H1 (cell line): Measurements from ENCODE around the gene CEL. TPM values are rescaled to one million over a fixed set of nuclear protein-coding genes. Genes with fewer than 3 reads are reported as not detected.
A peak's percentile ranks its signal among the peaks of the same experiment; 100 is the strongest.
"Not testable (repeated sequence)": the region's sequence is repeated elsewhere in the genome, so short reads cannot be mapped to it uniquely, and the experiment has no call there.

Experiments used
- CTCF ChIA-PET: fragments of 300-600 bp; sonication (Branson Sonifier 250); formaldehyde crosslinking; loops from one replicate; lab custom pipeline; 2021; ENCODE audit not compliant: partially characterized antibody; lab: Charles Lee
- POLR2A ChIA-PET: fragments of 300-600 bp; sonication (Branson Sonifier 250); formaldehyde crosslinking; loops from one replicate; lab custom pipeline; 2021; ENCODE audit warnings: inconsistent platforms; ENCODE audit not compliant: partially characterized antibody; lab: Charles Lee
- DNase-seq, 2 experiments: peaks; one replicate each; pipeline versions ENCODE4 v3.0.0 to v3.0.0-alpha.2; 2010 to 2022; ENCODE audit warnings: low spot score in 2 of 2, low read depth in 1 of 2, mixed read lengths in 1 of 2
- FAIRE-seq: peaks from 2 replicates; lab custom pipeline; 2011; peaks lifted over from hg19 to GRCh38; lab: Jason Lieb, UNC
- H2AFZ ChIP-seq: 2 replicates; pipeline ENCODE4 v1.8.1; 2012; ENCODE audit warnings: low read length, inconsistent platforms
- H2AK5ac ChIP-seq: 2 replicates; pipeline ENCODE4 v1.6.1; 2013; ENCODE audit warnings: low read depth, low read length
- H2BK120ac ChIP-seq: replicated peaks from 2 replicates; pipeline ENCODE3; 2013; ENCODE audit warnings: low read depth, low read length, inconsistent platforms
- H2BK12ac ChIP-seq: 2 replicates; pipeline ENCODE4 v1.6.1; 2013; ENCODE audit warnings: low read depth, low read length
- H2BK15ac ChIP-seq: 2 replicates; pipeline ENCODE4 v1.6.1; 2013; ENCODE audit warnings: low read length
- H2BK20ac ChIP-seq: 2 replicates; pipeline ENCODE4 v1.6.1; 2013; ENCODE audit warnings: low read length
- H2BK5ac ChIP-seq: 2 replicates; pipeline ENCODE4 v1.6.1; 2013; ENCODE audit warnings: low read depth, low read length
- H3K14ac ChIP-seq: 2 replicates; pipeline ENCODE4 v1.6.1; 2013; ENCODE audit warnings: inconsistent platforms; ENCODE audit not compliant: insufficient read length
- H3K18ac ChIP-seq: 2 replicates; pipeline ENCODE4 v1.6.1; 2013; ENCODE audit warnings: low read length; ENCODE audit errors: extremely low read depth
- H3K23ac ChIP-seq: 2 replicates; pipeline ENCODE4 v1.6.1; 2013; ENCODE audit warnings: inconsistent platforms; ENCODE audit not compliant: insufficient read length
- H3K23me2 ChIP-seq: 2 replicates; pipeline ENCODE4 v1.6.1; 2013; ENCODE audit warnings: low read depth, low read length
- H3K27ac ChIP-seq: 2 replicates; pipeline ENCODE4 v1.6.1; 2011; ENCODE audit warnings: low read depth, low read length, inconsistent platforms
- H3K27me3 ChIP-seq, 4 experiments: replicated peaks in 1 of 4; 1 replicate in 1 of 4; 2 replicates in 3 of 4; pipeline versions ENCODE4 v1.6.1 to v1.8.1; 2011 to 2013; ENCODE audit warnings: low read length in 3 of 4, mild to moderate bottlenecking in 3 of 4, inconsistent platforms in 2 of 4, mixed read lengths in 2 of 4, moderate library complexity in 1 of 4; ENCODE audit not compliant: control insufficient read depth in 3 of 4, insufficient read depth in 3 of 4; ENCODE audit errors: extremely low read depth in 1 of 4
- H3K36me3 ChIP-seq, 4 experiments: 2 replicates each; pipeline versions ENCODE4 v1.6.1 to v1.8.1; 2011 to 2013; ENCODE audit warnings: mild to moderate bottlenecking in 4 of 4, low read length in 3 of 4, moderate library complexity in 2 of 4, control low read depth in 1 of 4, inconsistent platforms in 1 of 4; ENCODE audit not compliant: insufficient read depth in 4 of 4, control insufficient read depth in 2 of 4
- H3K4ac ChIP-seq: replicated peaks from 2 replicates; pipeline ENCODE3; 2013; ENCODE audit warnings: low read length, low read depth, mixed read lengths, inconsistent platforms; ENCODE audit not compliant: insufficient read length
- H3K4me1 ChIP-seq, 4 experiments: replicated peaks in 1 of 4; 1 replicate in 1 of 4; 2 replicates in 3 of 4; pipeline versions ENCODE4 v1.6.1 to v1.8.1; 2011 to 2013; ENCODE audit warnings: low read length in 3 of 4, inconsistent platforms in 2 of 4, mixed read lengths in 1 of 4; ENCODE audit not compliant: insufficient read depth in 4 of 4, control insufficient read depth in 3 of 4
- H3K4me2 ChIP-seq, 2 experiments: 2 replicates each; pipeline versions ENCODE4 v1.6.1 to v1.8.1; 2011 to 2013; ENCODE audit warnings: low read depth in 2 of 2, low read length in 2 of 2, control low read depth in 1 of 2, inconsistent platforms in 1 of 2, mild to moderate bottlenecking in 1 of 2; ENCODE audit not compliant: insufficient read depth in 1 of 2
- H3K4me3 ChIP-seq, 4 experiments: fragments of 200-600, 300-600 bp in 1 of 4; sonication (generic), shearing (Covaris generic), sonication (Bioruptor Twin) in 1 of 4; 2 replicates each; pipeline versions ENCODE4 v1.5.1 to v1.8.1; 2011 to 2016; ENCODE audit warnings: low read length in 4 of 4, low read depth in 3 of 4, control low read depth in 2 of 4, inconsistent platforms in 2 of 4, mild to moderate bottlenecking in 2 of 4, mixed read lengths in 1 of 4, moderate library complexity in 1 of 4; ENCODE audit not compliant: insufficient read depth in 2 of 4; ENCODE audit errors: extremely low read depth in 1 of 4
- H3K56ac ChIP-seq: replicated peaks from 2 replicates; pipeline ENCODE3; 2013; ENCODE audit warnings: low read depth, mild to moderate bottlenecking, mixed read lengths, low read length, inconsistent platforms; ENCODE audit not compliant: insufficient read length
- H3K79me1 ChIP-seq: 2 replicates; pipeline ENCODE4 v1.6.1; 2013; ENCODE audit warnings: low read depth, low read length, control low read depth
- H3K79me2 ChIP-seq, 2 experiments: 2 replicates each; pipeline versions ENCODE4 v1.6.1 to v1.8.1; 2012 to 2013; ENCODE audit warnings: low read length in 2 of 2, mild to moderate bottlenecking in 2 of 2, inconsistent platforms in 1 of 2; ENCODE audit not compliant: insufficient read depth in 2 of 2, control insufficient read depth in 1 of 2
- H3K9ac ChIP-seq, 4 experiments: replicated peaks in 1 of 4; 1 replicate in 1 of 4; 2 replicates in 3 of 4; pipeline versions ENCODE4 v1.6.1 to v1.8.1; 2011 to 2013; ENCODE audit warnings: low read depth in 3 of 4, low read length in 3 of 4, control low read depth in 2 of 4, mild to moderate bottlenecking in 2 of 4, moderate library complexity in 2 of 4, inconsistent platforms in 1 of 4; ENCODE audit errors: extremely low read depth in 1 of 4
- H3K9me3 ChIP-seq, 2 experiments: 2 replicates each; pipeline versions ENCODE4 v1.6.1 to v1.8.1; 2012 to 2013; ENCODE audit warnings: mild to moderate bottlenecking in 2 of 2, moderate library complexity in 2 of 2, control low read depth in 1 of 2, inconsistent platforms in 1 of 2, low read depth in 1 of 2, low read length in 1 of 2, mixed read lengths in 1 of 2; ENCODE audit not compliant: insufficient read depth in 2 of 2
- H4K20me1 ChIP-seq, 2 experiments: replicated peaks in 1 of 2; 2 replicates each; pipeline versions ENCODE3 to v1.8.1; 2011 to 2013; ENCODE audit warnings: inconsistent platforms in 2 of 2, low read length in 2 of 2, mild to moderate bottlenecking in 1 of 2; ENCODE audit not compliant: insufficient read depth in 2 of 2, control insufficient read depth in 1 of 2
- H4K5ac ChIP-seq: 2 replicates; pipeline ENCODE4 v1.6.1; 2013; ENCODE audit warnings: low read length, low read depth, mixed read lengths, inconsistent platforms; ENCODE audit not compliant: insufficient read length
- H4K8ac ChIP-seq: 2 replicates; pipeline ENCODE4 v1.8.0; 2013; ENCODE audit warnings: mild to moderate bottlenecking, moderate library complexity, low read length, inconsistent platforms; ENCODE audit not compliant: insufficient read depth; ENCODE audit errors: extremely low read depth
- H4K91ac ChIP-seq: replicated peaks from 2 replicates; pipeline ENCODE3; 2013; ENCODE audit warnings: low read length, mixed read lengths, inconsistent platforms; ENCODE audit not compliant: insufficient read length
- WGBS, 2 experiments: shearing (Covaris generic) in 1 of 2; methylation state at CpG; one replicate each; pipeline versions ENCODE4 v1.1.6 to v1.1.7; 2013 to 2015; ENCODE audit warnings: low lambda C conversion rate in 2 of 2, mixed read lengths in 2 of 2, inconsistent platforms in 1 of 2, low coverage in 1 of 2, missing lambda C conversion rate in 1 of 2; ENCODE audit not compliant: insufficient replicate concordance in 2 of 2, insufficient coverage in 1 of 2, insufficient read length in 1 of 2; ENCODE audit errors: extremely low coverage in 1 of 2, missing lambda C conversion rate in 1 of 2; 5-methylcytosine and 5-hydroxymethylcytosine counted together
- polyA plus RNA-seq, 7 experiments: library from polyadenylated mRNA; depleted of rRNA in 3 of 7; stranded (reverse) in 5 of 7; unstranded in 2 of 7; fragments of >200 nt in 5 of 7; fragments of 200-250 nt in 2 of 7; gene quantifications; 1 replicate in 5 of 7; 2 replicates in 1 of 7; 4 replicates in 1 of 7; pipeline versions ENCODE4 v1.2.1 to v1.2.3, GENCODE V29; 2011 to 2013; ENCODE audit warnings: missing spikeins in 2 of 7, mixed read lengths in 2 of 7
- total RNA-seq: library from RNA; stranded (reverse); fragmentation: NEBNext Ultra II Directional; extraction: Animal tissue kit (Norgen Biotek cat#: 25700); gene quantifications from 2 replicates; pipeline ENCODE4 v1.2.1, GENCODE V29; 2021

CEL gene
- total and polyA plus RNA-seq, 2 of the 8 experiments (the other 6 are each of a cell fraction or from before 2014, with no cell fraction given): 1.8 to 3.4 TPM

DNA sequence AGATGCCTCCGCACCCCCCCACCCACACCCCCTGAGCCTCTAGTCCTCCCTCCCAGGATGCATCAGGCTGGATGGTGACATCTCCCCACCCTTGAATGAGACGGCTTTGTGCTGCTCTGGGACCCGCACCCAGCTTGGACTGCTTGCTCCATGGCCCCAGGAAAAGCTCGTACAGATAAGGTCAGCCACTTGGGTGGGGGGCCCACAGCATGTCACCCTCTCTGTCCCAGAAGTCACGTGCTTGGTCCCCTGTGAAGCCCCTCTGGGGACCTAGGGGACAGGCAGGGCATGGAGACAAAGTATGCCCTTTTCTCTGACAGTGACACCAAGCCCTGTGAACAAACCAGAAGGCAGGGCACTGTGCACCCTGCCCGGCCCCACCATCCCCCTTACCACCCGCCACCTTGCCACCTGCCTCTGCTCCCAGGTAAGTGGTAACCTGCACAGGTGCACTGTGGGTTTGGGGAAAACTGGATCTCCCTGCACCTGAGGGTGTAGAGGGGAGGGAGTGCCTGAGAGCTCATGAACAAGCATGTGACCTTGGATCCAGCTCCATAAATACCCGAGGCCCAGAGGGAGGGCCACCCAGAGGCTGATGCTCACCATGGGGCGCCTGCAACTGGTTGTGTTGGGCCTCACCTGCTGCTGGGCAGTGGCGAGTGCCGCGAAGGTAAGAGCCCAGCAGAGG lies 20.3 kb downstream of the CEL start:
- Histone ChIP-seq H2BK12ac (0 out of 2 replicates have a peak overlapping the region, but pooled peaks have one; percentile 39), H4K91ac (peak overlapping the region; percentile 81), H3K4ac (peak overlapping the region; percentile 53)
- H3K4me3 ChIP-seq, H2AK5ac ChIP-seq, H3K27me3 ChIP-seq, H3K9me3 ChIP-seq, H3K79me1 ChIP-seq, FAIRE-seq, H3K79me2 ChIP-seq, H3K23ac ChIP-seq, H2AFZ ChIP-seq, H4K5ac ChIP-seq, H2BK5ac ChIP-seq, H2BK15ac ChIP-seq, H4K20me1 ChIP-seq, H3K36me3 ChIP-seq, H3K18ac ChIP-seq, H3K23me2 ChIP-seq, CTCF ChIA-PET, POLR2A ChIA-PET, H3K56ac ChIP-seq, H3K4me2 ChIP-seq, H3K27ac ChIP-seq, H3K9ac ChIP-seq, H3K4me1 ChIP-seq, H3K14ac ChIP-seq, H4K8ac ChIP-seq, DNase-seq, H2BK20ac ChIP-seq, H2BK120ac ChIP-seq: not testable (repeated sequence)
- 92% methylated on average over 5 of the region's 12 CpGs; no CpG with 5 or more reads in 1 of the 2 experiments for WGBS, 2 experiments

DNA sequence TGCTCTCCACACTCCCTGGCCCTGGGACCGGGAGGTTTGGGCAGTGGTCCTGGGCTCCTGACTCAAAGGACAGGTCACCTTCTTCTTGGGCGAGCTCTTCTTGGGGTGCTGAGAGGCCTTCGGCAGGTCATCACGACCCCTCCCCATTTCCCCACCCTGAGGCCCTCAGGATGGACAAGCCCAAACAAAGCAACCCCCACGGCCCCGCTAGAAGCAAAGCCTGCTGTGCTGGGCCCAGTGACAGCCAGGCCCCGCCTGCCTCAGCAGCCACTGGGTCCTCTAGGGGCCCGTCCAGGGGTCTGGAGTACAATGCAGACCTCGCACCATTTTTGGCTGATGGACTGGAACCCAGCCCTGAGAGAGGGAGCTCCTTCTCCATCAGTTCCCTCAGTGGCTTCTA lies 21.9 kb downstream of the CEL start:
- H4K8ac ChIP-seq, H3K23ac ChIP-seq, H4K5ac ChIP-seq, H2AFZ ChIP-seq, H3K9me3 ChIP-seq, H3K23me2 ChIP-seq, H3K27ac ChIP-seq, H3K36me3 ChIP-seq, H3K18ac ChIP-seq, H4K20me1 ChIP-seq, H3K9ac ChIP-seq, CTCF ChIA-PET, H2BK15ac ChIP-seq, H2BK12ac ChIP-seq, H2BK20ac ChIP-seq, H2AK5ac ChIP-seq, H2BK120ac ChIP-seq, H3K79me2 ChIP-seq, H3K4me2 ChIP-seq, H3K27me3 ChIP-seq, FAIRE-seq, H3K4ac ChIP-seq, H3K14ac ChIP-seq, DNase-seq, POLR2A ChIA-PET, H3K4me3 ChIP-seq, H3K56ac ChIP-seq, H2BK5ac ChIP-seq, H4K91ac ChIP-seq, H3K4me1 ChIP-seq, H3K79me1 ChIP-seq: not testable (repeated sequence)
- WGBS, 2 experiments: 81% methylated on average over 5 of the region's 9 CpGs; no CpG with 5 or more reads in 1 of the 2 experiments
